Astrocyte (in vitro differentiated cells and primary cell): ENCODE measurements around the gene SAP130. TPM values are rescaled to one million over a fixed set of nuclear protein-coding genes. Genes with fewer than 3 reads are reported as not detected.

ENCODE experiments used
- DNase-seq: peaks from one replicate; pipeline ENCODE4 v3.0.0-alpha.2; 2010; ENCODE audit warnings: low read depth
- FAIRE-seq: peaks from 2 replicates; lab custom pipeline; 2011; peaks lifted over from hg19 to GRCh38; lab: Jason Lieb, UNC
- H2AFZ ChIP-seq: 2 replicates; pipeline ENCODE4 v1.6.0; 2012; ENCODE audit warnings: low read depth, low read length, inconsistent platforms
- H3K27ac ChIP-seq: 2 replicates; pipeline ENCODE4 v1.5.1; 2011; ENCODE audit warnings: low read depth, low read length, inconsistent platforms
- H3K27me3 ChIP-seq: 2 replicates; pipeline ENCODE4 v1.6.0; 2011; ENCODE audit warnings: low read length, inconsistent platforms; ENCODE audit not compliant: insufficient read depth
- H3K36me3 ChIP-seq: 2 replicates; pipeline ENCODE4 v1.5.1; 2011; ENCODE audit warnings: low read length, inconsistent platforms; ENCODE audit not compliant: insufficient read depth
- H3K4me1 ChIP-seq: 2 replicates; pipeline ENCODE4 v1.5.1; 2011; ENCODE audit warnings: low read length, inconsistent platforms; ENCODE audit not compliant: insufficient read depth
- H3K4me2 ChIP-seq: 2 replicates; pipeline ENCODE4 v1.6.0; 2012; ENCODE audit warnings: low read length, inconsistent platforms
- H3K4me3 ChIP-seq: 2 replicates; pipeline ENCODE4 v1.5.1; 2011; ENCODE audit warnings: low read depth, mild to moderate bottlenecking, low read length, inconsistent platforms; ENCODE audit not compliant: insufficient read depth
- H3K79me2 ChIP-seq: 2 replicates; pipeline ENCODE4 v1.6.0; 2012; ENCODE audit warnings: mild to moderate bottlenecking, low read length, inconsistent platforms; ENCODE audit not compliant: insufficient read depth
- H3K9ac ChIP-seq: 2 replicates; pipeline ENCODE4 v1.6.0; 2012; ENCODE audit warnings: mild to moderate bottlenecking, low read length, inconsistent platforms
- H3K9me3 ChIP-seq: 2 replicates; pipeline ENCODE4 v1.5.1; 2012; ENCODE audit warnings: low read depth, mild to moderate bottlenecking, low read length, inconsistent platforms; ENCODE audit not compliant: insufficient read depth
- H4K20me1 ChIP-seq: 2 replicates; pipeline ENCODE4 v1.6.0; 2012; ENCODE audit warnings: low read length, inconsistent platforms; ENCODE audit not compliant: insufficient read depth
- H3K27ac Mint-ChIP-seq: one replicate; pipeline ENCODE4 v1.8.0; 2021; ENCODE audit warnings: mild to moderate bottlenecking, mixed read lengths; ENCODE audit not compliant: unreplicated experiment
- H3K27me3 Mint-ChIP-seq: one replicate; pipeline ENCODE4 v1.8.0; 2021; ENCODE audit warnings: low read depth, mixed read lengths; ENCODE audit not compliant: unreplicated experiment
- H3K36me3 Mint-ChIP-seq: one replicate; pipeline ENCODE4 v1.8.0; 2021; ENCODE audit warnings: low read depth, mixed read lengths; ENCODE audit not compliant: unreplicated experiment
- H3K4me1 Mint-ChIP-seq: one replicate; pipeline ENCODE4 v1.8.0; 2021; ENCODE audit warnings: low read depth, mixed read lengths; ENCODE audit not compliant: unreplicated experiment
- H3K4me3 Mint-ChIP-seq: one replicate; pipeline ENCODE4 v1.8.0; 2021; ENCODE audit warnings: mild to moderate bottlenecking, moderate library complexity, mixed read lengths; ENCODE audit not compliant: unreplicated experiment
- H3K9me3 Mint-ChIP-seq: one replicate; pipeline ENCODE4 v1.8.0; 2021; ENCODE audit warnings: mild to moderate bottlenecking, mixed read lengths; ENCODE audit not compliant: unreplicated experiment
- EZH2 ChIP-seq: IDR thresholded peaks from 2 replicates; pipeline ENCODE4 v1.6.1; 2012; ENCODE audit warnings: mild to moderate bottlenecking, low read length, inconsistent platforms; ENCODE audit not compliant: insufficient read depth
- total RNA-seq: library from RNA; stranded (reverse); gene quantifications from 2 replicates; pipeline ENCODE4 v1.2.1, GENCODE V29; 2021
- TF ChIP-seq, protein P1 (sequence below): IDR thresholded peaks from 2 replicates; pipeline ENCODE4 v1.5.1; 2011; ENCODE audit warnings: low read depth, mild to moderate bottlenecking, inconsistent platforms, low read length, moderate library complexity; ENCODE audit not compliant: insufficient read depth

SAP130 gene
- total RNA-seq, 1 donor from 2014 or later: 24.6 TPM

- Histone ChIP-seq H3K79me2 (no peaks in the 10 kb centered on the region), H3K27ac (no peak overlapping the region), H3K4me1 (no peaks in the 10 kb centered on the region), H3K36me3 (no peaks in the 10 kb centered on the region), H2AFZ (no peak overlapping the region), H3K27me3 (no peaks in the 10 kb centered on the region), H3K4me2 (no peak overlapping the region), H4K20me1 (no peaks in the 10 kb centered on the region), H3K4me3 (no peak overlapping the region), H3K9me3 (no peaks in the 10 kb centered on the region), H3K9ac (no peak overlapping the region)
- H3K27me3 Mint-ChIP-seq: peaks cover 12% of the 10 kb centered on the region
- TF ChIP-seq EZH2: no peak
- TF ChIP-seq, protein P1, sequence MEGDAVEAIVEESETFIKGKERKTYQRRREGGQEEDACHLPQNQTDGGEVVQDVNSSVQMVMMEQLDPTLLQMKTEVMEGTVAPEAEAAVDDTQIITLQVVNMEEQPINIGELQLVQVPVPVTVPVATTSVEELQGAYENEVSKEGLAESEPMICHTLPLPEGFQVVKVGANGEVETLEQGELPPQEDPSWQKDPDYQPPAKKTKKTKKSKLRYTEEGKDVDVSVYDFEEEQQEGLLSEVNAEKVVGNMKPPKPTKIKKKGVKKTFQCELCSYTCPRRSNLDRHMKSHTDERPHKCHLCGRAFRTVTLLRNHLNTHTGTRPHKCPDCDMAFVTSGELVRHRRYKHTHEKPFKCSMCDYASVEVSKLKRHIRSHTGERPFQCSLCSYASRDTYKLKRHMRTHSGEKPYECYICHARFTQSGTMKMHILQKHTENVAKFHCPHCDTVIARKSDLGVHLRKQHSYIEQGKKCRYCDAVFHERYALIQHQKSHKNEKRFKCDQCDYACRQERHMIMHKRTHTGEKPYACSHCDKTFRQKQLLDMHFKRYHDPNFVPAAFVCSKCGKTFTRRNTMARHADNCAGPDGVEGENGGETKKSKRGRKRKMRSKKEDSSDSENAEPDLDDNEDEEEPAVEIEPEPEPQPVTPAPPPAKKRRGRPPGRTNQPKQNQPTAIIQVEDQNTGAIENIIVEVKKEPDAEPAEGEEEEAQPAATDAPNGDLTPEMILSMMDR: no peak
- H3K9me3 Mint-ChIP-seq: peaks cover 4% of the 10 kb centered on the region
- H3K4me1 Mint-ChIP-seq: no peaks in the 10 kb centered on the region
- FAIRE-seq: no peak
- DNase-seq: no peak
- H3K36me3 Mint-ChIP-seq: no peaks in the 10 kb centered on the region
- H3K4me3 Mint-ChIP-seq: no peak overlapping the region
- no peak overlapping the region for H3K27ac Mint-ChIP-seq
These were observed 26.4 kb upstream of the SAP130 start for GRCh38 chr2:128054104-128054885.

DNA sequence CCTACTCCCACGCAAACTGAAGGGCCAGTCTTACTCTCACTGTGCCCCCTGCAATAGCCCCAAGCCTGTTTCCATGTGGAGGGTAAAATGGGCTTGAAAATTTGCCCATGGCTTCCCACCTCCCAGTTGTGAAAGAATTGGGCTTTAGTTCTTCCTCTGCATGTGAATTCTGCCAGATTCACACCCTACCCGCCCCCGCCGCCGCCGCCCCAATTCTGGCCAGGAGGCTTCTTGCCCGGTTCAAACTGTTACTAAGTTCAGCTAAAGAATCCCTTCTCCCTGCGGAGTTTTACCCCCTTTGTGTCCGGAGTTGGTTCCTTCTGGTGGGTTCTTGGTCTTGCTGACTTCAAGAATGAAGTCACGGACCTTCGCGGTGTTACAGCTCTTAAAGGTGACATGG is 25.5 kb upstream of the SAP130 start:
- Histone ChIP-seq H3K27me3 (no peaks in the 10 kb centered on the region), H2AFZ (no peak overlapping the region), H4K20me1 (no peaks in the 10 kb centered on the region), H3K9ac (no peak overlapping the region), H3K4me1 (no peaks in the 10 kb centered on the region), H3K4me3 (no peak overlapping the region), H3K79me2 (no peaks in the 10 kb centered on the region), H3K27ac (no peak overlapping the region), H3K36me3 (no peaks in the 10 kb centered on the region), H3K9me3 (no peaks in the 10 kb centered on the region), H3K4me2 (no peak overlapping the region)
- Mint-ChIP-seq H3K4me3 (no peak overlapping the region), H3K4me1 (no peaks in the 10 kb centered on the region), H3K27ac (no peak overlapping the region), H3K36me3 (no peaks in the 10 kb centered on the region), H3K27me3 (peaks cover 12% of the 10 kb centered on the region), H3K9me3 (peaks cover 7% of the 10 kb centered on the region)
- no peak for DNase-seq
- no peak for FAIRE-seq
- TF ChIP-seq, protein P1: no peak
- TF ChIP-seq EZH2: no peak

DNA sequence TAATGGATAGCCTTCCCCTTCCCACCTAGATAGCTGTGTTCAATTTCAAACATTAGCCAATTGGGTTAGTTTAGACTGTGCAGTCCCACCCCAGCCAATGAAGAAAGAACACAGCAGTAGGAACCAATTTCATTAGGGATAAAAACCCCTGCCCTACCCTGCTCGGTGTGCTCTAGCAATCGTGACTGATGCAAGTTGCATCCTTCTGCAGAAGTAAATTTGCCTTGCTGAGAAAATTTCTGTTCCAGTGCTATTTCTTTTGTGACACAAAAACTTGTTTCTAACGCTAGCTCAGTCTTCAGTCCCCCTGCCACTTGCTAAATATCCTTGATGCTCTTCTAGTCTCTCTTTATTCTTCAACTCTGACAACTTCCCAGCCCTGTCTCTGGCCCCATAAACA is 15.2 kb upstream of the SAP130 start:
- Mint-ChIP-seq H3K27me3 (peaks cover 21% of the 10 kb centered on the region), H3K4me3 (no peak overlapping the region), H3K4me1 (no peaks in the 10 kb centered on the region), H3K36me3 (no peaks in the 10 kb centered on the region), H3K9me3 (peaks cover 31% of the 10 kb centered on the region), H3K27ac (no peak overlapping the region)
- no peak overlapping the region for H3K4me2 ChIP-seq
- no peaks in the 10 kb centered on the region for H3K4me1 ChIP-seq
- H3K4me3 ChIP-seq: no peak overlapping the region
- H4K20me1 ChIP-seq: no peaks in the 10 kb centered on the region
- H3K27me3 ChIP-seq: no peaks in the 10 kb centered on the region
- no peaks in the 10 kb centered on the region for H3K79me2 ChIP-seq
- no peaks in the 10 kb centered on the region for H3K36me3 ChIP-seq
- peaks cover 7% of the 10 kb centered on the region for H3K9me3 ChIP-seq
- H3K27ac ChIP-seq: no peak overlapping the region
- no peak overlapping the region for H2AFZ ChIP-seq
- FAIRE-seq (no peak), DNase-seq (no peak)
- TF ChIP-seq EZH2: no peak
- TF ChIP-seq, protein P1: no peak
- H3K9ac ChIP-seq: no peak overlapping the region
